Psoas muscle (tissue), 8 donors: Measurements from ENCODE around the gene FAM222A. TPM values are rescaled to one million over a fixed set of nuclear protein-coding genes. Genes with fewer than 3 reads are reported as not detected.

Experiments used
- ATAC-seq, 4 donors: fragments of 200-7000 bp; cut with Tn5 transposase; one replicate each; pipeline ENCODE4 v1.9.1; 2020; ENCODE audit warnings: moderate library complexity in 3 of 4, mild to moderate bottlenecking in 2 of 4
- DNase-seq, 2 donors: peaks; one replicate each; pipeline ENCODE4 v3.0.0-alpha.2; 2020
- H3K27ac ChIP-seq: fragments of 200-600 bp; one replicate; pipeline ENCODE4 v1.8.0; 2022
- H3K27me3 ChIP-seq, 3 donors: fragments of 200-600 bp in 1 of 3; one replicate each; pipeline versions ENCODE4 v1.6.1 to v1.8.0; 2013 to 2022; ENCODE audit warnings: low read length in 2 of 3, mild to moderate bottlenecking in 2 of 3, moderate library complexity in 1 of 3; ENCODE audit not compliant: insufficient read depth in 3 of 3
- H3K36me3 ChIP-seq, 2 donors: fragments of 200-600 bp in 1 of 2; one replicate each; pipeline versions ENCODE4 v1.6.1 to v1.8.0; 2013 to 2022; ENCODE audit warnings: low read depth in 1 of 2, mild to moderate bottlenecking in 1 of 2, moderate library complexity in 1 of 2; ENCODE audit not compliant: insufficient read depth in 1 of 2
- H3K4me1 ChIP-seq: fragments of 200-600 bp; one replicate; pipeline ENCODE4 v1.8.0; 2022
- H3K4me3 ChIP-seq: fragments of 200-600 bp; one replicate; pipeline ENCODE4 v1.8.0; 2022; ENCODE audit warnings: mild to moderate bottlenecking
- H3K9me3 ChIP-seq: fragments of 200-600 bp; one replicate; pipeline ENCODE4 v1.8.0; 2022
- WGBS, 3 donors: extraction: QIAGEN DNeasy Blood & Tissue Kit; methylation state at CpG; one replicate each; pipeline versions ENCODE4 v1.1.6 to v1.1.7; 2013; 5-methylcytosine and 5-hydroxymethylcytosine counted together
- intact Hi-C, 2 donors: fragments of 100-400 bp; cut with DNase I; formaldehyde crosslinking; loops; one replicate each; pipeline versions ENCODE4 v1.11.0 to v1.14.2; 2022
- polyA plus RNA-seq, 3 donors: library from polyadenylated mRNA; stranded (reverse); fragments of 200-250 nt; gene quantifications; one replicate each; pipeline ENCODE4 v1.2.3, GENCODE V29; 2013
- total RNA-seq, 4 donors: library from RNA; stranded (reverse); fragmentation: NEBNext Ultra II Directional in 2 of 4; extraction: Animal tissue kit (Norgen Biotek cat#: 25700) in 2 of 4; gene quantifications; one replicate each; pipeline versions ENCODE4 v1.2.1 to v1.2.4, GENCODE V29; 2021 to 2023
- TF ChIP-seq, protein P1 (sequence below): fragments of 200-600 bp; IDR thresholded peaks from one replicate; pipeline ENCODE4 v1.8.0; 2022; ENCODE audit warnings: antibody characterized with exemption
- donor health status: healthy with polysubstance abuse.
- donor health status: DM: no; HTN: no; CAD: no; lungs with moderate emphysema.
- donor health status: Bipolar disorder and iron deficiency.
- donor health status: healthy.
- donor health status: DM: yes; HTN: yes; CAD: no.
- donor health status: DM: no; HTN: no; CAD: no.
- donor health status: DM: no; HTN: no; CAD: no.
- donor health status: DM: yes; HTN: yes; CAD: no.

FAM222A gene
- total and polyA plus RNA-seq, 7 donors, result 0.59 to 15.8 (median 5.1) TPM

DNA sequence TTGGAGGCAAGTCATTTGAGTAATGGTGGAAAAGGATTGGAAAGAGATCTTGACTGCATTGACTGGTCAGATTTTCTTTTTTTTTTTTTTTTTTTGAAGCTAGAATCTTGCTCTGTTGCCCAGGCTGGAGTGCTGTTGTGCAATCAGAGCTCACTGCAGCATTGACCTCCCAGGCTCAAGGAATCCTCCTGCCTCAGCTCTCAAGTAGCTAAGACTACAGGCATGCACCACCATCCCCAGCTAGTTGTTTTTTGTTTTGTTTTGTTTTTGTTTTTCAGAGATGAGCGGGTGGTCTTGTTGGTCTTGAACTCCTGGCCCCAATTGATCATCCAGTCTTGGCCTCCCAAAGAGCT is 30.9 kb upstream of the FAM222A start:
- 86 to 100% (median 97%) methylated on average over 1 of the region's 1 CpG for WGBS, 3 donors
- Histone ChIP-seq H3K27ac (no peak overlapping the region), H3K9me3 (no peaks in the 10 kb centered on the region), H3K36me3 (no peaks in the 10 kb centered on the region), H3K4me3 (no peak overlapping the region), H3K27me3 (no peaks in the 10 kb centered on the region), H3K4me1 (no peaks in the 10 kb centered on the region)
- intact Hi-C loops, result no loop called here
- TF ChIP-seq, protein P1, sequence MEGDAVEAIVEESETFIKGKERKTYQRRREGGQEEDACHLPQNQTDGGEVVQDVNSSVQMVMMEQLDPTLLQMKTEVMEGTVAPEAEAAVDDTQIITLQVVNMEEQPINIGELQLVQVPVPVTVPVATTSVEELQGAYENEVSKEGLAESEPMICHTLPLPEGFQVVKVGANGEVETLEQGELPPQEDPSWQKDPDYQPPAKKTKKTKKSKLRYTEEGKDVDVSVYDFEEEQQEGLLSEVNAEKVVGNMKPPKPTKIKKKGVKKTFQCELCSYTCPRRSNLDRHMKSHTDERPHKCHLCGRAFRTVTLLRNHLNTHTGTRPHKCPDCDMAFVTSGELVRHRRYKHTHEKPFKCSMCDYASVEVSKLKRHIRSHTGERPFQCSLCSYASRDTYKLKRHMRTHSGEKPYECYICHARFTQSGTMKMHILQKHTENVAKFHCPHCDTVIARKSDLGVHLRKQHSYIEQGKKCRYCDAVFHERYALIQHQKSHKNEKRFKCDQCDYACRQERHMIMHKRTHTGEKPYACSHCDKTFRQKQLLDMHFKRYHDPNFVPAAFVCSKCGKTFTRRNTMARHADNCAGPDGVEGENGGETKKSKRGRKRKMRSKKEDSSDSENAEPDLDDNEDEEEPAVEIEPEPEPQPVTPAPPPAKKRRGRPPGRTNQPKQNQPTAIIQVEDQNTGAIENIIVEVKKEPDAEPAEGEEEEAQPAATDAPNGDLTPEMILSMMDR, result no peak
- DNase-seq (no peak), ATAC-seq (no peak)

DNA sequence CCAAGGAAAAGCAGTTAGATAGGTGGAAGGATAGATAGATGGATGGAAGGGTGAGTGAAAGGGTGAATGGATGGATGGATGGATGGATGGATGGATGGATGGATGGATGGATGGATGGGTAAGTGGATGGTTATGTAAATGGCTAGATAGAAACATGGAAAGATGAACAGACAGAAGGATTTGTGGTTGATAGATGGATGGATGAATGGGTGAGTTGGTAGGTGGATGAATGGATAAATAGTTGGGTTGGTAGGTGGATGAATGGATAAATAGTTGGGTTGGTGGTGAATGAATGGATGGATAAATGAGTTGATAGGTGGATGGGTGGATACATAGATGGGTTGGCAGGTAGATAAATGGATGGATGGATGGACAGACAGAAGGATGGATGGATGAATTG is 30.3 kb upstream of the FAM222A start:
- H3K4me3 ChIP-seq, result no peak overlapping the region
- ATAC-seq (no peak), DNase-seq (no peak)
- intact Hi-C loops, result no loop called here
- TF ChIP-seq, protein P1, result no peak
- H3K4me1 ChIP-seq, result no peaks in the 10 kb centered on the region
- no peaks in the 10 kb centered on the region for H3K36me3 ChIP-seq
- H3K9me3 ChIP-seq, result no peaks in the 10 kb centered on the region
- no peak overlapping the region for H3K27ac ChIP-seq
- H3K27me3 ChIP-seq, result no peaks in the 10 kb centered on the region

DNA sequence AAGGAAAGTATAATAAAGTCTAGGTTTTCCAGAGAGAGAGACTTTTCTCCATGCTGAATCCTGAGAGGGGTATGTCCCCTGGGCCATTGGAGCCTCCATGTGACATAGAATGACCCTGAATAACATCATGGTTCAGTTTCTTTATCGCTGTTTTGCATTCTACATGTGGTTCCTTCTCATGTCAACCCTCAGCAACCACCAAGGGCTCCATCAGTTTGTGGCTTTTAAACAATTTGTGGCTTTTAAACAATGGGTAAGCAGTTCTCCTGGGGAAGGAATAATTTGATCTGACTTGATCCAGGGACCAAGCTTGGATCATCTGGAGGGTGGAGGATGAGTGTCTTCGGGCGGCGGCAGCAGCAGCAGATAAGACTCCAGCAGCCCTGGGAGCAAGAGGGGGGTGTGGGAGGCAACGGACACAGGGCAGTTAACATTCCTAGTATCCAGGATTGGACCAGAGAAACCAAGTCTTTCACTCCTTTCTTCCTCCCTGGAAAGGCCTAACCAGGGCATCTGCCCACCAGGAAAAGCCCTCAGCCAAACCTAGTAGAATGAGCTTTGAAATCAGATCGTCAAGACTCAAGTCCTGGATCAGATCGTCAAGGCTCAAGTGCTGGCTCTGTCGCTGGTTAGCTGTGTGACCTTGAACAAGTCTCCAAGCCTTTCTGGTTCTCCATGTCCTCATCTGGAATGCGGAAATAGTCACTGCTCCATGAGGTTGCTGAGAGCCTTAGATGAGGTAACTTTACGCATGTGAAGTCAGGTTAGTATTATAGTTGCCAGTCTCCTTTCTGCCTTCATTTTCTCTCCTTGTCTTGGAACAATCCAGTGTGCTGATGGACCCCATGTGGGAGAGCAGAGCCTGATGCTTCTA is 27.8 kb upstream of the FAM222A start:
- 77 to 84% (median 82%) methylated on average over 10 of the region's 10 CpGs for WGBS, 3 donors
- Histone ChIP-seq H3K9me3 (no peaks in the 10 kb centered on the region), H3K36me3 (no peaks in the 10 kb centered on the region), H3K4me1 (no peaks in the 10 kb centered on the region), H3K27me3 (no peaks in the 10 kb centered on the region), H3K4me3 (no peak overlapping the region), H3K27ac (no peak overlapping the region)
- intact Hi-C loops, result loop anchor here in 1 of 2 donors (5.0 kb wide), 1 partner anchor 49 kb away; no protein-coding TSS in a partner anchor
- DNase-seq (no peak), ATAC-seq (no peak)
- TF ChIP-seq, protein P1, result no peak

DNA sequence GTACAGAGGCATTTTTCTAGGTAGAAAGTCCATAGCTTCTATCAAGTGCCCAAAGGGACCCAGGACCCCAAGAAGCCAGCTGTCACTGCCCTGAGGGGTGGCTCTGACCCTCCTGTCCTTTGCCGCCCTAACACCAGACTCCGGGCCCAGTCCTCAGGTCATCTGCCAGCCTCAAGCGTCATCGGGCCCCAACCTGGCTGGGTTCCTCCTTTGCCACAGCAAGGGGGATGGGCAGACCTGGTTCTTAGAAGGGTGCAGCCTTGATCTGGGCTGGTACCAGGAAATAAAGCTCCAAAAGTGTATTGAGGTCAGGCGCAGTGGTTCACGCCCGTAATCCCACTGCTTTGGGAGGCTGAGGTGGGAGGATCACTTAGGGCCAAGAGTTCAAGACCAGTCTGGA is 27.1 kb upstream of the FAM222A start:
- ATAC-seq, result no peak
- DNase-seq, result no peak
- H3K27ac ChIP-seq, result no peak overlapping the region
- H3K27me3 ChIP-seq, result no peaks in the 10 kb centered on the region
- H3K9me3 ChIP-seq, result no peaks in the 10 kb centered on the region
- intact Hi-C loops, result loop anchor here in 1 of 2 donors (5.0 kb wide), 1 partner anchor 49 kb away; no protein-coding TSS in a partner anchor
- H3K4me3 ChIP-seq, result no peak overlapping the region
- no peaks in the 10 kb centered on the region for H3K36me3 ChIP-seq
- TF ChIP-seq, protein P1, result no peak
- no peaks in the 10 kb centered on the region for H3K4me1 ChIP-seq
- 80 to 88% (median 85%) methylated on average over 7 of the region's 7 CpGs for WGBS, 3 donors

DNA sequence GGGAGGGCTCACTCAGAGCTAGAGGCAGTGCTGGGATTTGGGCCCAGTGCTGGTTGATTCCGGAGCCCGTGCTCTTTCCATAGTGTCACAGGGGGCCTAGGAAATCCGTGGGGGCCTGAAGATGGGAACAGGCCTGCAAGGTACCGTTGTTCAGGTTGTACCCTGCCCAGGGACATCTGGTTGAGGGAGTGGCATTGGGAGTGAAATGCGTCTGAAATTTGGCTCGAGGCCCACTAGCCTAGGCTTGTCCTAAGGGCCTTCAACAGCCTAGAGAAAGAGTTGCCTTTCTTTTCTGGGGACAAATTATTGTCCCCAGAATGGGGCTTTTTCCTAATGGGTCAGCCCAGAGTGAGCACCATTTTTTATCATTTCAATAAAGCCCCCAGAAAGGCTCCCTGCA is 26.4 kb upstream of the FAM222A start:
- Histone ChIP-seq H3K4me1 (no peaks in the 10 kb centered on the region), H3K27me3 (no peaks in the 10 kb centered on the region), H3K4me3 (no peak overlapping the region), H3K27ac (no peak overlapping the region), H3K36me3 (no peaks in the 10 kb centered on the region), H3K9me3 (no peaks in the 10 kb centered on the region)
- WGBS, 3 donors, result 70 to 84% (median 76%) methylated on average over 6 of the region's 6 CpGs
- intact Hi-C loops, result loop anchor here in 1 of 2 donors (5.0 kb wide), 1 partner anchor 50 kb away; no protein-coding TSS in a partner anchor
- ATAC-seq (no peak), DNase-seq (no peak)
- TF ChIP-seq, protein P1, result no peak
